K562 (cell line): ENCODE data around the gene RGS7. TPM values are rescaled to one million over a fixed set of nuclear protein-coding genes. Genes with fewer than 3 reads are reported as not detected.

Experiments
- ATAC-seq: fragments of 200-7000 bp; cut with Tn5 transposase; 3 replicates; pipeline ENCODE4 v1.9.1; 2020; ENCODE audit warnings: moderate library complexity
- BruUV-seq: library from RNA; stranded (reverse); fragments of 400-500 nt; replicated peaks from 2 replicates; lab custom pipeline; 2021; lab: Mats Ljungman, UMichigan
- CTCF ChIA-PET: fragments of 300-600 bp; formaldehyde crosslinking; extraction: SDS; loops from one replicate; lab custom pipeline; 2021; ENCODE audit warnings: low intra/inter-chr PET ratio; lab: Yijun Ruan, JAX
- POLR2A ChIA-PET: fragments of 300-600, 350-650 bp; sonication (Branson Sonifier 250); formaldehyde crosslinking; extraction: SDS; loops from one replicate; lab custom pipeline; 2021; ENCODE audit warnings: antibody characterized with exemption, inconsistent platforms; lab: Yijun Ruan, JAX
- DNase-seq, 4 experiments: peaks; one replicate each; pipeline versions ENCODE4 v3.0.0 to v3.0.0-alpha.2; 2011 to 2018; ENCODE audit warnings: low spot score in 3 of 4, mixed read lengths in 3 of 4; ENCODE audit errors: extremely low read depth in 1 of 4
- FAIRE-seq: peaks from 2 replicates; lab custom pipeline; 2011; peaks lifted over from hg19 to GRCh38; lab: Jason Lieb, UNC
- H2AFZ ChIP-seq: 2 replicates; pipeline ENCODE4 v1.6.0; 2011; ENCODE audit warnings: low read depth, low read length, control low read depth, inconsistent platforms
- H3K27ac ChIP-seq: fragments of 200-600 bp; 3 replicates; pipeline ENCODE4 v1.8.0; 2011; ENCODE audit warnings: low read depth, mild to moderate bottlenecking, control low read depth, inconsistent platforms, low read length, moderate library complexity, mixed read lengths; ENCODE audit errors: extremely low read depth
- H3K27me3 ChIP-seq, 2 experiments: fragments of 300-600 bp in 1 of 2; 2 replicates in 1 of 2; 3 replicates in 1 of 2; pipeline versions ENCODE4 v1.6.0 to v1.8.0; 2011; ENCODE audit warnings: inconsistent platforms in 2 of 2, low read length in 2 of 2, mild to moderate bottlenecking in 1 of 2, mixed read lengths in 1 of 2, moderate library complexity in 1 of 2; ENCODE audit not compliant: control insufficient read depth in 2 of 2, insufficient read depth in 2 of 2
- H3K36me3 ChIP-seq: fragments of 300-600 bp; 3 replicates; pipeline ENCODE4 v1.8.0; 2011; ENCODE audit warnings: mild to moderate bottlenecking, low read length, inconsistent platforms; ENCODE audit not compliant: control insufficient read depth, insufficient read depth
- H3K4me1 ChIP-seq, 2 experiments: fragments of 200-600 bp in 1 of 2; replicated peaks in 1 of 2; 2 replicates in 1 of 2; 3 replicates in 1 of 2; pipeline versions ENCODE4 v1.5.1 to v1.8.0; 2011; ENCODE audit warnings: inconsistent platforms in 2 of 2, low read length in 2 of 2, mild to moderate bottlenecking in 1 of 2, mixed read lengths in 1 of 2, moderate library complexity in 1 of 2; ENCODE audit not compliant: control insufficient read depth in 2 of 2, insufficient read depth in 2 of 2
- H3K4me2 ChIP-seq: 2 replicates; pipeline ENCODE4 v1.6.1; 2011; ENCODE audit warnings: low read length, control low read depth, inconsistent platforms, mixed read lengths; ENCODE audit not compliant: insufficient read depth
- H3K4me3 ChIP-seq: fragments of 200-600 bp; sonication (generic), shearing (Covaris generic); 2 replicates; pipeline ENCODE4 v1.5.1; 2016; ENCODE audit warnings: control low read depth, inconsistent platforms
- H3K79me2 ChIP-seq: fragments of 200-600 bp; 3 replicates; pipeline ENCODE4 v1.8.0; 2011; ENCODE audit warnings: low read length, inconsistent platforms; ENCODE audit not compliant: control insufficient read depth, insufficient read depth
- H3K9ac ChIP-seq, 2 experiments: 2 replicates each; pipeline versions ENCODE4 v1.6.0 to v1.6.1; 2011; ENCODE audit warnings: low read depth in 2 of 2, low read length in 2 of 2, control low read depth in 1 of 2, inconsistent platforms in 1 of 2, mild to moderate bottlenecking in 1 of 2, mixed read lengths in 1 of 2; ENCODE audit not compliant: insufficient read depth in 1 of 2
- H3K9me1 ChIP-seq: one replicate; pipeline ENCODE4 v1.6.0; 2011; ENCODE audit warnings: inconsistent platforms, mild to moderate bottlenecking, low read length, moderate library complexity; ENCODE audit not compliant: control insufficient read depth, insufficient read depth
- H3K9me3 ChIP-seq: replicated peaks from 2 replicates; pipeline ENCODE4 v1.5.1; 2011; ENCODE audit warnings: low read depth, low read length, inconsistent platforms; ENCODE audit not compliant: control insufficient read depth, insufficient read depth
- H4K20me1 ChIP-seq: replicated peaks from 2 replicates; pipeline ENCODE4 v1.6.1; 2011; ENCODE audit warnings: low read length, inconsistent platforms, mixed read lengths; ENCODE audit not compliant: control insufficient read depth, insufficient read depth
- CHD4 ChIP-seq: fragments of 200-600 bp; sonication (generic); IDR thresholded peaks from 3 replicates; pipeline ENCODE4 v1.6.1; 2012; ENCODE audit warnings: low read depth, mild to moderate bottlenecking, mixed read lengths, low read length, inconsistent platforms; ENCODE audit not compliant: insufficient read depth, insufficient replicate concordance, poor library complexity, severe bottlenecking
- E2F8 ChIP-seq: fragments of 450-650 bp; IDR thresholded peaks from 2 replicates; pipeline ENCODE4 v1.7.1; 2018; ENCODE audit warnings: mild to moderate bottlenecking, low read depth; ENCODE audit not compliant: partially characterized antibody
- ZNF134 ChIP-seq: fragments of 250-450 bp; sonication (Bioruptor Pico); conservative IDR thresholded peaks from 2 replicates; pipeline ENCODE4 v1.4.0; 2020
- WGBS: fragments of 100-300 bp; shearing (Covaris generic); methylation state at CpG from one replicate; pipeline ENCODE4 v1.1.6; 2016; ENCODE audit warnings: low coverage, mixed read lengths; ENCODE audit not compliant: insufficient coverage; ENCODE audit errors: missing lambda C conversion rate; 5-methylcytosine and 5-hydroxymethylcytosine counted together
- in situ Hi-C: fragments of 300-500 bp; cut with MboI; formaldehyde crosslinking; loops from 4 replicates; pipeline ENCODE4 v1.15.0; 2018; ENCODE audit warnings: inconsistent platforms, mixed read lengths
- intact Hi-C: fragments of 100-400 bp; cut with micrococcal nuclease; formaldehyde crosslinking; loops from 2 replicates; pipeline ENCODE4 v1.14.2; 2022
- polyA plus RNA-seq, 8 experiments: library from polyadenylated mRNA; depleted of rRNA in 4 of 8; stranded (reverse) in 5 of 8; unstranded in 3 of 8; fragments of >200 nt; fragmentation: Nextera tagmentation in 2 of 8; fragmentation: Illumina TruSeq in 1 of 8; extraction: Ambion mirVana in 2 of 8; extraction: Trizol in 1 of 8; gene quantifications; 2 replicates each; pipeline versions ENCODE4 v1.2.1 to v1.2.3, GENCODE V29; 2011 to 2014; ENCODE audit warnings: inconsistent platforms in 1 of 8, missing spikeins in 1 of 8
- total RNA-seq, 7 experiments: library from RNA; depleted of rRNA in 6 of 7; stranded (reverse); fragments of >200 nt in 6 of 7; fragmentation: Illumina TruSeq in 2 of 7; extraction: Trizol in 2 of 7; gene quantifications; 2 replicates each; pipeline versions ENCODE4 v1.2.1 to v1.2.3, GENCODE V29; 2011 to 2021; ENCODE audit warnings: low replicate concordance in 1 of 7

RGS7 gene
- total and polyA plus RNA-seq, 9 of the 15 experiments (the other 6 are each of a cell fraction or from before 2014, with no cell fraction given), result not detected

- TF ChIP-seq E2F8, result no peak
Measured at GRCh38 chr1:240823357-240823756, 533.6 kb downstream of the RGS7 start (continued).

- in situ Hi-C loops, result no loop called here
- intact Hi-C loops, result no loop called here
- H3K27me3 ChIP-seq, result no peaks in the 10 kb centered on the region
Measured at GRCh38 chr1:240821925-240822324, 535.1 kb downstream of the RGS7 start.

More at GRCh38 chr1:240821925-240822324, 535.1 kb downstream of the RGS7 start:
- Histone ChIP-seq H3K4me3 (no peak overlapping the region), H3K4me1 (no peaks in the 10 kb centered on the region), H3K9me1 (no peaks in the 10 kb centered on the region), H3K36me3 (no peaks in the 10 kb centered on the region), H3K4me2 (no peak overlapping the region), H3K9me3 (no peaks in the 10 kb centered on the region), H3K9ac (no peak overlapping the region), H4K20me1 (no peaks in the 10 kb centered on the region), H3K27ac (no peak overlapping the region), H2AFZ (no peak overlapping the region), H3K79me2 (no peaks in the 10 kb centered on the region)
- no peak for TF ChIP-seq CHD4
- peak; percentile 63 for TF ChIP-seq ZNF134 (CRISPR knock-in tag)
- BruUV-seq, result no TSS peak
- ChIA-PET POLR2A (no interaction called here), CTCF (no interaction called here)
- WGBS, result 0% methylated on average over 2 of the region's 2 CpGs
- no peak for FAIRE-seq
- ATAC-seq, result no peak
- no peak for DNase-seq
